Right renal pelvis (tissue), 4 donors: Measurements from ENCODE around the gene TMSB10. TPM values are rescaled to one million over a fixed set of nuclear protein-coding genes. Genes with fewer than 3 reads are reported as not detected.
"Not testable (repeated sequence)": the region's sequence is repeated elsewhere in the genome, so short reads cannot be mapped to it uniquely, and the experiment has no call there.

Experiments used
- DNase-seq, 4 donors: peaks; one replicate each; pipeline ENCODE4 v3.0.0-alpha.2; 2013; ENCODE audit warnings: low read depth in 4 of 4, low spot score in 3 of 4, missing footprints in 1 of 4
- polyA plus RNA-seq, 4 donors: library from polyadenylated mRNA; unstranded; fragments of 120-200 nt; gene quantifications; one replicate each; pipeline ENCODE4 v1.2.1, GENCODE V29; 2013; ENCODE audit not compliant: insufficient read length in 4 of 4

TMSB10 gene
- 1,000 to 10,000 TPM; 1,404 to 1,586 (median 1,478) TPM for polyA plus RNA-seq

DNA sequence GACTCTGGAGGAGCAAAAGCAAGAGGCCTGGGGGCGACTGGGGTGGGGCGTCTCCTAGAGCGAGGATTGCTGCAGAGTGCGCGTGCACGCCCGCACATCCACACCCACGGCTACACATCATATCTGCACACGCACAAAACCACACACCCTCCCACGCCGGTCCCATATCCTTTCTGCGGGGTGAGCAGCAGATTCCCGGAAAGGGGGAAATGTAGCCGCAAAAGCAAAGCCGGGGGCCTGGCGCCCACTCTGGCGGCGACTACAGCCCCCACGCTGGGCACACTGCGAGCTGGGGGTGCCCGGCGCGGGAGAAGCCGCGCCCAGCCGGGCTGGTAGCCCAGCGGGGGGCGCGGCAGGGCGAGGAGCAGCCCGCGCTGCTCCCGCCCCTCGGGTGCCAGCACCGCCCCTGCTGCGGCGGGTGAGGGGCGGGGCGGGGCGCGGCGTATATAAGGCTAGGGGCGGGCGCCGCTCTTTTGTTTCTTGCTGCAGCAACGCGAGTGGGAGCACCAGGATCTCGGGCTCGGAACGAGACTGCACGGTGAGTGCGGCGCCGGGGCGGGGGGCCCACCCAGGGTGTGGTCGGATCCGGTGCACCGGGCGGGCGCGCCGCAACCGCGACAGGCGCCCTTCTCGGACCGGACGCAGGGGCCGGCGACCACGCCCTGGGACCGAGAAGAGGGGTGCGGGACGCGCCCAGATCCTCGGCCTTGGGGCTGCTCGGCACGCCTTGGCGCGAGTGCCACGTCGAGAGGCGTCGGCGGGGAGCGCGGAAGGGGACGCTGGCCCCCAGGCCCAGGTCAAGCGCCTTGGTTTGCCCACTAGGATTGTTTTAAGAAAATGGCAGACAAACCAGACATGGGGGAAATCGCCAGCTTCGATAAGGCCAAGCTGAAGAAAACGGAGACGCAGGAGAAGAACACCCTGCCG is at the start of gene TMSB10:
Gene TMSB10 (plus strand): TSS at position 476 of the 927 bp plus-strand sequence.
- peak in 1 of 4 donors; percentile 74 for DNase-seq

- no peak for DNase-seq
Measured at GRCh38 chr2:84855731-84856130, 49.7 kb upstream of the TMSB10 start.

DNA sequence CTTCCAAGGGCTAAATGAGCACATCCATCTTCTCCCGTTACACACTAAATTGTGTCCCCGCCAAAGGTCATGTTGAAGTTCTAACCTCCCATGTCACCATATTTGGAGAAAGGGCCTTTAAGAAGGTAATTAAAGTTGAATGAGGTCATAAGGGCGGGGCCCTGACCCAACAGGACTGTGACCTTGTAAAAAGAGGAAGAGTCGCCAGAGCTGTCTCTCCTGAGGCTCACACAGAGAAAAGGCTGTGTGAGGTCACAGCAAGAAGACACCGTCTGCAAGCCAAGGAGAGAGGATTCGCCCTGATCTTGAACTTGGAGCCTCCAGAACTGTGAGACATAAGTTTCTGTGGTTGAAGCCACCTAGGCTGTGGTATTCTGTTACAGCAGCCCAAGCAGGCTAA is 48.7 kb upstream of the TMSB10 start:
- no peak for DNase-seq

GRCh38 chr2:84857566-84857965 is 47.9 kb upstream of the TMSB10 start:
- DNase-seq, result no peak

GRCh38 chr2:84858123-84858522 is 47.3 kb upstream of the TMSB10 start:
- DNase-seq, result no peak

DNA sequence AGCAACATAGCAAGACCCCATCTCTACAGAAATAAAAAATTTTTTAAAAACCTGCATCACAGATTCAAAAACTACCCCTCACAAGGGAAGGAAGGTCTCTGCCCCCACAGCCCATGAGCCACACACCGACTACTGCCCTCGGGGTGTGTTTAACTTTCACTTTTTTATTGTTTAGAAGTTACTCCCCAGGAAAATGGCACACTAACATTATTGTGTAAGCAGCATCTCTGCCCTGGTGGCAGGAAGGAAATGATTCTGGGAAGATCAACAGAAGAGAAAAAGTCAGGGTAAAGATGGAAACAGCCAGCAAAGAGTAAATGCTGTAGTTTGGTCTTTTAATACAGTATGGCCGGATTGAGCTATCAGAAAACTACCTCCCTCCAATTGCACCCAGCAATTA is 46.5 kb upstream of the TMSB10 start:
- no peak for DNase-seq

DNA sequence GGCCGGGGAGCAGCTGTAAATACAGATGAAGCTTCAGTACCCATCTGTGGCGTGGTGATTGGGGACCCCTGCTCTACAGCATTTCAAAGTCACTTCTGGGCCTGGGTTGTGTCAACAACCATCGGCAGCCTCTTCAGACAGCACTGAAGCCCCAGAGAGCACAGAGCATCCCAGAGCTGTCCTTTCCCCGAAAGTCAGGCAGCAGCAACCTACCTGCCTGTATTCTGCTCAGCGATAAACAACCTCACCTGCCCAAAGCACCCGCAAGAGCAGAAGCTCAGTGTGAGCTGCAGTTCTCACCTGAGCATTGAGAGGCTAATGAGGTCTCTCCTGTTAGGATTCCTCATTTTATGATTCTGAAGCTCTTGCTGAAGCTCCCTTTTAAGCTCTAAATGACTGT is 43.9 kb upstream of the TMSB10 start:
- no peak for DNase-seq

DNA sequence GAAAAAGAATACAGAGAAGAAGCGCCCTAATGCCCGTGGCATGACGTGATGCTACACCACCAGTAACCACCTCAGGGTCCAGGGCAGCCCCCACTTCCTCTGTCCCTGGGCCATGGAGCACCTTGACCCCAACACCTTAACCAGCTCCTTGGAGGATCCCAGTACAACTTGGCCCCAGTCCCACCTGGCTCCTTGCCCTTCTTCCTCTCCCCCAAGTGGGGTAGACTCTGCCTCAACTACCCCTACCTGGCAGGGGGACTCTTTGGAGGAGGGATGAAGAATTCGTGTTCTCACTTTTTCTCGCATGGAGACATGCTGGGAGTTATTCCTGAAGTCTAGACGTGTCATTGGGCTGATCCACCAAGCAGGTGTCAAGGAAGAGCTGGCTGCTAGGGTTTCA is 43.5 kb upstream of the TMSB10 start:
- DNase-seq, result no peak

GRCh38 chr2:84865181-84865783 is 40.2 kb upstream of the TMSB10 start:
- no peak for DNase-seq

- DNase-seq, result no peak
Measured at GRCh38 chr2:84866122-84866521, 39.3 kb upstream of the TMSB10 start.

DNA sequence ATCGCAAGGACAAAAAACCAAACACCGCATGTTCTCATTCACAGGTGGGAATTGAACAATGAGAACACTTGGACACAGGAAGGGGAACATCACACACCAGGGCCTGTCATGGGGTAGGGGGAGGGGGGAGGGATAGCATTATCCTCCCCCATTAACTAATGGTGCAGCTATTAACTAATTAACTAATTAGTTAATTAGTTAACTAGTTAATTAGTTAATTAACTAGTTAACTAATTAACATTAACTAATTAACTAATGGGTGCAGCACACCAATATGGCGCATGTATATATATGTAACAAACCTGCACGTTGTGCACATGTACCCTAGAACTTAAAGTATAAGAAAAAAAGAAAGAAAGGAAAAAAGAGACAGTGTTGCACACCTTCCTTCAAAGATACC is 37.1 kb upstream of the TMSB10 start:
- not testable (repeated sequence) for DNase-seq

GRCh38 chr2:84870306-84870705 is 35.1 kb upstream of the TMSB10 start:
- no peak for DNase-seq

DNA sequence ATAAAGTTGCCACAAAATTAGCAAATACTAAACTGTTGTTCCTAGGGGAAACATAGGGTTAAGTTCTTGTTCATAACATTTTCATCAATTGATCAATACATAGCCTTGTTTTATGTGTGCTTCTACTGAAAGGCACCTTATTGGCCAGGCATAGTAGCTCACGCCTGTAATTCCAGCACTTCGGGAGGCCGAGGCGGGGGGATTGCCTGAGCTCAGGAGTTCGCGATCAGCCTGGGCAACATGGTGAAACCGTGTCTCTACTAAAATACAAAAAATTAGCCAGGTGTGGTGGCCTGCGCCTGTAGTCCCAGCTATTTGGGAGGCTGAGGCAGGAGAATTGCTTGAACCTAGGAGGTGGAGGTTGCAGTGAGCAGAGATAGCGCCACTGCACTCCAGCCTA is 32.8 kb upstream of the TMSB10 start:
- not testable (repeated sequence) for DNase-seq

DNA sequence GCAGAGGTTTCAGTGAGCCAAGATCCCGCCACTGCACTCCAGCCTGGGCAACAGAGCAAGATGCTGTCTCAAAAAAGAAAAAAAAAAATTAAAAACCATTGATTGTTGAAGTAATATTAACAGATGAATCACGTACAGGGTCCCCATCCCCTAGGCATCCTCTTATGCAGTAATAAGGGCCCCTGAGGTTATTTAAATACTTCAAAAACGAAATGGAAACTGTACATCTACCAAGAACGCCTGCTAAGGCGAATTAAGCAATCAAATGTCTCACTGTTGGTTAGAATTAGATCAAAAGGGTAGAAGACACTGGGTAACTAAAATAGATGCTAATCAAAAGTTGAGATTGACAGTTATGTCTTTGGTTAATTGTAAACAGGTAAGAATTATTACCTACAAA is 32.1 kb upstream of the TMSB10 start:
- no peak for DNase-seq

DNA sequence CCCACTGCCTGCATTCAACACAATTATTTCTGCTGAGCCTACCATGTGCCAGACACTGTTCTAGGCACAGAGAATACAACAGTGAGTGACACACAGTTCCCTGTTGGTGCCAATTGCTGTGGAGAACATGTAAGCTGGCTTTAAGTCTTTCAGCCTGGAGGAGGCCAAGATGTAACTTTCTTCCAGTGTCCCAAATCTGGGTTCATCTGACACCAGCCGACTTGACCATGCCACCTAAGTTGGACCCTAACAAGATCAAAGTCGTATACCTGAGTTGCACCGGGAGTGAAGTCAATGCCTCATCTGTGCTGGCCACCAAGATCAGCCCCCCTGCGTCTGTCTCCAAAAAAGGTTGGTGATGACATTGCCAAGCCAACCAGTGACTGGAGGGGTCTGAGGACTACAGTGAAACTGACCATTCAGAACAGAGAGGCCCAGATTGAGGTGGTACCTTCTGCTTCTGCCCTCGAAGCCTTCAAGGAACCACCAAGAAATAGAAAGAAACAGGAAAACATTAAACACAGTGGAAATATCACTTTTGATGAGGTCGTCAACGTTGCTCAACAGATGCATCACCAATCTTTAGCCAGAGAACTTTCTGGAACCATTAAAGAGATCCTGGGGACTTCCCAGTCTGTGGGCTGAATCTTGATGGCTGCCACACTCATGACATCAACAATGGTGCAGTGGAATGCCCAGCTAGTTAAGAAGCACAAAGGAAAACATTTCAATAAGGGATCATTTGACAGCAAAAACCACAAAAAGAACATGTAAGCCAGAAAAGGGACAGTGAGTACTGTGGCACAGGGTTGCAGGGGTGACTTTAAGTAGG is 30.9 kb upstream of the TMSB10 start:
- DNase-seq, result no peak

- DNase-seq, result no peak
Measured at GRCh38 chr2:84875213-84875560, 30.3 kb upstream of the TMSB10 start.

DNA sequence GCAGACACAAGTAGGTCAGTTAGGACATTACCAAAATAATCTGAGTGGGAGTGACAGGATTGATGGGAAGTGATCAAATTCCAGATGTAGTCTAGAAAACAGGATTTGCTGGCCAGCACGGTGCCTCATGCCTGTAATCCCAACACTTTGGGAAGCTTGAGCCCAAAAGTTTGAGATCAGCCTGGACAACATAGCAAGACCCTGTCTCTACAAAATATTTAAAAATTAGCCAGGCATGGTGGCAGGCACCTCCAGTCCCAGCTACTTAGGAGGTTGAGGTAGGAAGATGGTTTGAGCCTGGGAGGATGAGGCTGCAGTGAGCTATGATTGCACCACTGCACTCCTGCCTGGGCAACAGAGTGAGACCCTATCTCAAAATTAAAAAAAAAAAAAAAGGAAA is 29.8 kb upstream of the TMSB10 start:
- not testable (repeated sequence) for DNase-seq

- DNase-seq, result no peak
Measured at GRCh38 chr2:84876369-84876768, 29.1 kb upstream of the TMSB10 start.

DNA sequence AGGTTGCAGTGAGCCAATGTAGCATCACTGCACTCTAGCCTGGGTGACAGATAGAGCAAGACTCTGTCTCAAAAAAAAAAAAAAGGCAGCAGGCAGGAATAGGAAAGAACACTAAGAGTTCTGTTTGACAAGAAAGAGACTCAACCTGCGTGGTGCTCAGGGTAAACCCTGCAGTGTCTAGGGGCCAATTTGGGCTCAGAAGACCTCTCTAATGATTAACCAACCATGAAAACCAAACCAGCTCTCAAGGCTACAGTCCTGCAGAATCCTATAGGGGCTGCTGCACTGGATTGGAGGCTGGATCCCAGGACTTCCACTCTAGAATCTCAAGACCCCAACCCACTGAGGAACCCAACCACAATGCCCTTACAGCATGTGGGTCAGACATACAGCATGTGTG is 27.0 kb upstream of the TMSB10 start:
- DNase-seq, result no peak

DNA sequence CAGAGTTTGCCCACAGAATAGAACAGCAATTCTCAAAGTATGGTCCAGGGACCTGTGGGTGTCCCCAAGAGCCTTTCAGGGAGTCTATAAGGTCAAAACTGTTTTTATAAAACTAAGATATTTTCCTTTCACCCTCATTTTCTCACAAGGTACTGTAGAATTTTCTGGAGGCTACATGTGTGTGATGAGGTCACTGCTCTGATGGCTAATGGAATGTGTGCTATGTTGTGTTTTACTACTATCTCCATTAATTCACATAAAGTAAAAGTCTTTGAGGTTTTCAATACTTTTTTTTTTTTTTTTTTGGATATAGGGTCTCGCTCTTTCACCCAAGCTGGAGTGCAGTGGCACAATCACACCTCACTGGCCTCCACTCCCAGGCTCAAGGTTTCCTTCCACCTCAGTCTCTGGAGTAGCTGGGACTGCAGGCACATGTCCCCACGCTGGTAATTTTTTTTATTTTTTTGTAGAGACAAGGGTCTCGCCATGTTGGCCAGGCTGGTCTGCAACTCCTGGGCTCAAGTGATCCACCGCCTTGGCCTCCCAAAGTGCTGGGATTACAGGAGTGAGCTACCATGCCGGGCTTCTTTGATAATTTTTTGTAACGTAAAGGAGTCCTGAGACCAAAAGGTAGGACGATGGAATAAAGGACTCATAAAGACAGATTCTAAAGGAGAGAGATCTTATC is 26.4 kb upstream of the TMSB10 start:
- no peak for DNase-seq
